Epithelial cell of proximal tubule (primary cell): Measurements from ENCODE around the gene TMEM178B. TPM values are rescaled to one million over a fixed set of nuclear protein-coding genes. Genes with fewer than 3 reads are reported as not detected.

Experiments used
- DNase-seq: peaks from one replicate; pipeline ENCODE4 v3.0.0-alpha.2; 2011; ENCODE audit warnings: low read depth
- H3K4me3 ChIP-seq: 2 replicates; pipeline ENCODE4 v1.5.1; 2011; ENCODE audit warnings: low read depth, mild to moderate bottlenecking, low read length
- total RNA-seq: library from RNA; depleted of rRNA; stranded (reverse); fragments of >200 nt; gene quantifications from 2 replicates; pipeline ENCODE4 v1.2.3, GENCODE V29; 2015
- TF ChIP-seq, protein P1 (sequence below): conservative IDR thresholded peaks from 2 replicates; pipeline ENCODE4 v1.5.1; 2012; ENCODE audit warnings: low read depth, mild to moderate bottlenecking, low read length

Gene TMEM178B
- total RNA-seq, 1 donor from 2014 or later = 3.1 TPM

- TF ChIP-seq, protein P1, sequence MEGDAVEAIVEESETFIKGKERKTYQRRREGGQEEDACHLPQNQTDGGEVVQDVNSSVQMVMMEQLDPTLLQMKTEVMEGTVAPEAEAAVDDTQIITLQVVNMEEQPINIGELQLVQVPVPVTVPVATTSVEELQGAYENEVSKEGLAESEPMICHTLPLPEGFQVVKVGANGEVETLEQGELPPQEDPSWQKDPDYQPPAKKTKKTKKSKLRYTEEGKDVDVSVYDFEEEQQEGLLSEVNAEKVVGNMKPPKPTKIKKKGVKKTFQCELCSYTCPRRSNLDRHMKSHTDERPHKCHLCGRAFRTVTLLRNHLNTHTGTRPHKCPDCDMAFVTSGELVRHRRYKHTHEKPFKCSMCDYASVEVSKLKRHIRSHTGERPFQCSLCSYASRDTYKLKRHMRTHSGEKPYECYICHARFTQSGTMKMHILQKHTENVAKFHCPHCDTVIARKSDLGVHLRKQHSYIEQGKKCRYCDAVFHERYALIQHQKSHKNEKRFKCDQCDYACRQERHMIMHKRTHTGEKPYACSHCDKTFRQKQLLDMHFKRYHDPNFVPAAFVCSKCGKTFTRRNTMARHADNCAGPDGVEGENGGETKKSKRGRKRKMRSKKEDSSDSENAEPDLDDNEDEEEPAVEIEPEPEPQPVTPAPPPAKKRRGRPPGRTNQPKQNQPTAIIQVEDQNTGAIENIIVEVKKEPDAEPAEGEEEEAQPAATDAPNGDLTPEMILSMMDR = no peak
- no peak for DNase-seq
Measured at GRCh38 chr7:141513720-141514119, 439.9 kb downstream of the TMEM178B start.

DNA sequence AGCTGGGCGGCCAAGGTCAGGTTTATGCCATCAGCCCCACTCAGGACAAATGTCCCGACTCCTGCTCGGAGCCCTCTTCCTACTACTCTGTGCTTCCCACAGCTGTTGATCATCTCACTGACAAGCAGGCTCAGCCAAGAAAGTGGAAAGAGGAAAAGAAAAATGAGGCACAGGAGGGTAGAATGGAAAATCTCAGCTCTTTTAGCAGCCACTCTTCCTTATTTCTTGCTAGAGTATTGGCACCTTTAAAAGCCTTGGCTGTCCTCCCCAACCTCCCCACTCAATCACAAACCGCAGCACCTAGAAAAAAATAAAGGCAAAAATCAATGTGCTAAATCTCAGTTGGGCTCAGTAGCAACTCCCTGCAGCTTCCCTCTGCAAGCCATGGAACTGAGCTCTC lies 442.1 kb downstream of the TMEM178B start:
- H3K4me3 ChIP-seq = no peak overlapping the region

More at GRCh38 chr7:141513720-141514119, 439.9 kb downstream of the TMEM178B start:
- no peak overlapping the region for H3K4me3 ChIP-seq

DNA sequence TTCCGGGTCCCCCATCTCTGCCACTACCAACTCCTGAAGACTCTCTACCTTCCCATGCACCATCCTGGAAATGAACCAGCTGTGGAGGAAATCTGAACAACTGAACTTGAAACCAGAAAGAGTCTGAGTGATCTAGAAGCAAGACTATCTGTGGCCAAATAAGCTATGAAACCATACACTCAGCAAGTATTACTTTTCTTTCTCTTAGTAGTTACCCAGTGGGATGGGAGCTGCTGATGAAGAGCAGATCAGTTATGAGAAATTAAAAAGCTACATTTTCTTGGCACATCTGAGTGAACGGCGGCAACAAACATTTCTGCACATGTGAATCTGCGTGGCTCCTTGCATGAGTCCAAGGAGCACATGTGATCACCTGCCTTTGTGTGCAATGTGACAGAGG lies 445.8 kb downstream of the TMEM178B start:
- DNase-seq = no peak
- no peak overlapping the region for H3K4me3 ChIP-seq
- TF ChIP-seq, protein P1 = no peak

More for the DNA sequence above, 442.1 kb downstream of the TMEM178B start:
- no peak for DNase-seq
- TF ChIP-seq, protein P1 = no peak

GRCh38 chr7:141522657-141523342 lies 448.9 kb downstream of the TMEM178B start:
- no peak overlapping the region for H3K4me3 ChIP-seq
- TF ChIP-seq, protein P1 = no peak

GRCh38 chr7:141525973-141526514 lies 452.2 kb downstream of the TMEM178B start:
- H3K4me3 ChIP-seq = no peak overlapping the region
- TF ChIP-seq, protein P1 = no peak
- DNase-seq = no peak

More at GRCh38 chr7:141522657-141523342, 448.9 kb downstream of the TMEM178B start:
- DNase-seq = no peak

DNA sequence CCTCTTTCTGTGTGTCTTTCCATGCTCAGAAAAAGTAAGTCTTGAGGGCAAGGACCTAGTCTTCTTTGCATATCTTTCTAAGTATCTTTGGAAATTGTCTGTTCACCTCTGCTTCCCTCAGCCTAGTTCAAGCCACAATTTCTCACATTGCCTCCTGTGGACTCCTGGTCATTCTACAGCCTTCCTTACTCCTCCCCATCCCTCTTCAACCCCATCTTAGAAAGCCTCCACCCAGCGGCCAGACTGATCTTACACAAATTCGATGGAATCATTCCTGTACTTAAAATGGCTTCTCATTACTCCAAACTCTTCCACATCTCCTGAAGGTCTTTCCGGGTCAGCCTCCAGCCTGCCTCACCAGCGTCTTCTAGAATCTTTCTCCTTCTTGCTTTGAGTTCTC lies 453.2 kb downstream of the TMEM178B start:
- no peak for DNase-seq
- TF ChIP-seq, protein P1 = no peak
- no peak overlapping the region for H3K4me3 ChIP-seq

DNA sequence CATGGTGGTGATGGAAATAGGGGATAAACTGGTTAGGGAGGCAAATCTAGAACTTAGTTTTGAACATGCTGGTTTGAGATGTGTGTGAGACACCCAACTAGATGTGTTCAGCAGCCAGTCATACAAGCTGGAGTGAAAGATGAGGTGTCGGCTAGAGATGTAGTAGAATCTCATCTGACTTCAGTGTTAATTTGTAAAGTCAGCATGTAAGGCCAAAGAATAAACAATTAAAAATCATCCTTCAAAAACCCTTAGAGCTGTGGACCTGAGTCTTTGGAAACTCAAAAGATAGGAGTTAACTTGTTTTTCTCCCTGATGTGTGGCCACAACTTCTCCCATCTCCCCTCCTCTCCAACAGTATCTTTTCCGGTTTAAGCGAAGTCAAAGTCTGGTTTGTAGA lies 454.5 kb downstream of the TMEM178B start:
- no peak overlapping the region for H3K4me3 ChIP-seq
- no peak for DNase-seq
- TF ChIP-seq, protein P1 = no peak
